ENCODE measurements around the gene CEACAM8.

DNA sequence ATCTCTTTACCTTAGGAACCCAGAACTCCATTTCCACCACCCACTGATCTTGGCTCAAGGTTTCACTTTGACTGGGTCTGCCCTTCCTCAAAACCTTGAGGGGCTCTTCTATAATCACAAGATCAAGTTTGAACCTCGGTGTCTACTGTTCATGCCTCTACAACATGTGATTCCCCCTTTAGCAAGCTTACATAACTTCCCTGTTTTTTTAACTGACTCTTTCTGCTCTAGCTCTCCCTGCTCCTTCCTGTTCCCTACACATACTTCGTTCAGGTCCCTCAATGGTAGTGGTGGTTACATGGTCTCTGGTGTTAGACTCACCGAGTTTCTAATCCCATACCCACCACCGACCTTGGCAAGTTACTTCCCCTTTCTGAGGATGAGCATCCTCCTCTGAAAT lies 26.7 kb downstream of the CEACAM8 start:
- TF ChIP-seq EZH2phosphoT487 (IDR thresholded peaks at IDR 0.05; ENCODE audit: borderline replicate concordance, low read length) (no peak), CTCF (conservative IDR thresholded peaks at IDR 0.05; ENCODE audit: low read depth, low read length) (no peak)

All from PC-3 (cell line).